Cerebellar cortex (tissue), 1 donor: Measurements from ENCODE around the gene GTF2IRD1.
"Not testable (repeated sequence)": the region's sequence is repeated elsewhere in the genome, so short reads cannot be mapped to it uniquely, and the experiment has no call there.

Source experiments
- DNase-seq: peaks from one replicate; pipeline ENCODE4 v3.0.0-alpha.2; 2015; ENCODE audit warnings: low spot score

The GTF2IRD1 gene

GRCh38 chr7:74453322-74454011 is at the start of gene GTF2IRD1:
Gene GTF2IRD1, plus strand, starts transcription at chr7:74453906. Its CDS starts 54,175 bp downstream, at chr7:74508081.
- peak; percentile 76 for DNase-seq

- DNase-seq, result no peak
Measured at GRCh38 chr7:74404388-74404700, 49.4 kb upstream of the GTF2IRD1 start.

GRCh38 chr7:74404741-74405140 is 49.0 kb upstream of the GTF2IRD1 start:
- DNase-seq, result no peak

- DNase-seq, result peak; percentile 34
Measured at GRCh38 chr7:74405191-74405898, 48.4 kb upstream of the GTF2IRD1 start.

- DNase-seq, result no peak
Measured at GRCh38 chr7:74405899-74406512, 47.7 kb upstream of the GTF2IRD1 start.

DNA sequence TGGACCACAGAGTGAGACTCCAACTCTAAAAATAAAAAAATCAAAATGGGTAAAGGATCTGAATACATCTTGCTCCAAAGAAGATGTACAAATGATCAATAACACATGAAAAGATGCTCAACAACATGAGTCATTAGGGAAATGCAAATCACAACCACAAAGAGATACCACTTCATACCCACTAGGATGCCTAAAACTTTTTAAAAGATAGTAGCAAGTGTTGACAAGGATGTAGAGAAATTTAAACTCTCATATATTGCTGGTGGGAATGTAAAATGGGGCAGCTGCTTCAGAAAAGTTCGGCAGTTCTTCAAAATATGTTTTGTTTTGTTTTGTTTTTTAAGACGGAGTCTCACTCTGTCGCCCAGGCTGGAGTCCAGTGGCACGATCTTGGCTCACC is 45.7 kb upstream of the GTF2IRD1 start:
- no peak for DNase-seq

DNA sequence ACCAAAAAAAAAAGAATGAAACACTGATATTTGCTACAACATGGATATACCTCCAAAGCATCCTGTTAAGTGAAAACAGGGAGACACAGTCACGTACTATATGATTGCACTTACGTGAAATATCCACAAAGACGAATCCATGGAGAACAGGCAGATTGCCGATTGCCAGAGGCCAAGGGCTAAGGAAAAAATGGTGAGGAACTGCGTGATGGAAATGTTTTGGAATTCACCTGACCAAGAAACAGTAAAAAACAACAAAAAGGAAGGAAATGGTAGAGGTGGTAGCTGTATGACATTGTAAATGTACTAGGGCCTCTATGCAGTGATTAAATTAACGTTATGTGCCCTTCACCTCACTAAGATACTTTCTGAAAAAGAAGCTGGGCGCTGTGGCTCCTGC is 44.1 kb upstream of the GTF2IRD1 start:
- DNase-seq, result no peak

DNA sequence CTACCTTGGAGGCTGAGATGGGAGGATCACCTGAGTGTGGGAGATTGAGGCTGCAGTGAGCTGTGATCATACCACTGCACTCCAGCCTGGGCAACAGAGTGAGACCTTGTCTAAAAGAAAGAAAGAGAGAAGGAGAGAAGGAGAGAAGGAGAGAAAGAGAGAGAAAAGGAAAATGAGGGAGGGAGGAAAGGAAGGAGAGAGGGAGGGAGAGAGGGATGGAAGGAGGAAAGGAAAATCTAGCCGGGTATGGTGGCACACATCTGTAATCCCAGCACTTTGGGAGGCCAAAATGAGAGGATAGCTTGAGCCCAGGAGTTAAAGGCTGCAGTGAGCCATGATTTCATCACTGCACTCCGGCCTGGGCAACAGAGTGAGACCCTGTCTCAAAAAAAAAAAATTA is 42.9 kb upstream of the GTF2IRD1 start:
- no peak for DNase-seq

DNA sequence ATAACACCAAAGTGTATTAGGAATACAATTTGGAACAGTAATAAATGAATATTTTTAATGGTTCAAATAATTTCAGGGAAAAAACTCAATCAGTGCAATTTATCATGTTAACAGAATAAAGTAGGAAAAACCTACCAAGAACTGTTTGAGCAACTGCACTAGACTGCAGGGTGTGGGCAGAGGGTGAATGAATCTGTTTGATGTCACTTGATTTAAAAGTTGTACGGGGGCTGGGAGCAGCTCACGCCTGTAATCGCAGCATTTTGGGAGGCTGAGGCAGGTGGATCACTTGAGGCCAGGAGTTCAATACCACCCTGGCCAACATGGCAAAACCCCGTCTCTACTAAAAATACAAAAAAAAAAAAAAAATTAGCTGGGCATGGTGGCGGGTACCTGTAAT is 42.1 kb upstream of the GTF2IRD1 start:
- DNase-seq, result not testable (repeated sequence)

- no peak for DNase-seq
Measured at GRCh38 chr7:74412056-74412455, 41.6 kb upstream of the GTF2IRD1 start.

DNA sequence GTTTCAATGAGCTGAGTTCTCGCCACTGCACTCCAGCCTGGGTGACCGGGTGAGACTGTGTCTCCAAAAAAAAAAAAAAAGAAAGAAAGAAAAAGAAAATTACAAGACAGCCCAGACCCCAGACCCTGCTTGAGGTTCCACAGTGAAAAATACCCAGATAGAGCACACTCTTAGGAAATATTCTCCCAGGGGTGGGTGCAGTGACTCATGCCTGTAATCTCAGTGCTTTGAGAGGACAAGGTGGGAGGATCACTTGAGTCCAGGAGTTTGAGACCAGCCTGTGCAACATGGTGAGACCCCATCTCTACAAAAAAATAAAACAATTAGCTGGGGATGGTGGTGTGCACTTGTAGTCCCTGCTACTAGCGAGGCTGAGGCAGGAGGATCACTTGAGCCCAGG is 41.1 kb upstream of the GTF2IRD1 start:
- DNase-seq, result no peak

DNA sequence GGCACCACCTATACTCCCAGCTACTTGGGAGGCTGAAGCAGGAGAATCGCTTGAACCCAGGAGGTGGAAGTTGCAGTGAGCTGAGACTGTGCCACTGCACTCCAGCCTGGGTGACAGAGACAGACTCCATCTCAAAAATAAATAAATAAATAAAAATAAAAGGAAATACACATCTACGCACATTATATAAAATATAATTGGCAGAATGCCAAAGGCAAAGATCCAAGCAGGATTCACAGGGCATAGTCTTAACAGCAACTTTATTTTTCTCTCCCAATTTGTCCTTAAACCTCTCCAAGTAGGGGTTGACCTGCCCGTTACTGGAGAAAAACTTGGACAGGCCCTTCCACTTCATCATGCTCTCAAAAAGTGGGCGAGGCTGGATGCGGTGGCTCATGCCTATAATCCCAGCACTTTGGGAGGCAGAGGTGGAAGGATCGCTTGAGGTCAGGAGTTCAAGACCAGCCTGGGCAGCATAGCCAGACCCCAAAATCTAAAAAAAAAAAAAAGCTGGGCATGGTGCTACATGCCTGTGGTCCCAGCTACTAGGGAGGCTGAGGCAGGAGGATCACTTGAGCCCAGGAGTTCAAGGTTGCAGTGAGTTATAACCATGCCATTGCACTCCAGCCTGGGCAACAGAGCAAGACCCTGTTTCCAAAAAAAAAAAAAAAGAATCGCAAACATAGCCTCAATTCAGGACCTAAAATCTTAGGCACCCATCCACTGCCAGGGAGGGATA is 38.9 kb upstream of the GTF2IRD1 start:
- not testable (repeated sequence) for DNase-seq

GRCh38 chr7:74417419-74417971 is 36.2 kb upstream of the GTF2IRD1 start:
- DNase-seq, result peak; percentile 78

DNA sequence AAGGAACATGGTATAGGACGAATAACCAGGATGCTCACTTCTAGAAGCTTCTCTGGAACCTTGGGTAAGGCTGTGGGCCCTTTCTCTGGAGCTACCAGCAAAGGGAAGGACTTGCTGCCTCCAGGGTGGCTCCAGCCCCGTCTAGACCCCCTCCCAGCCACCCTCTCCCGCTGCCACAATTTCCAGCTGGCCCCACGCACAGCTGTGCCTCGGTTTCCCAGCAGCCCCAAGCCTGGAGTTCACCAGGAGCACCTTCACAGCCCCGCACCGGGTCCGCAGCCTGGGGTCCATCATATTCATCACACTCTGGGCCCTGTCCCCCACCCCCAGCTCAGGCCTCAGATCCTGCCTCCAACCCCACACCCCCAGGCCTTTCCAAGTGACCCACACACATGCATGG is 35.6 kb upstream of the GTF2IRD1 start:
- DNase-seq, result no peak

- DNase-seq, result no peak
Measured at GRCh38 chr7:74418538-74418937, 35.2 kb upstream of the GTF2IRD1 start.

DNA sequence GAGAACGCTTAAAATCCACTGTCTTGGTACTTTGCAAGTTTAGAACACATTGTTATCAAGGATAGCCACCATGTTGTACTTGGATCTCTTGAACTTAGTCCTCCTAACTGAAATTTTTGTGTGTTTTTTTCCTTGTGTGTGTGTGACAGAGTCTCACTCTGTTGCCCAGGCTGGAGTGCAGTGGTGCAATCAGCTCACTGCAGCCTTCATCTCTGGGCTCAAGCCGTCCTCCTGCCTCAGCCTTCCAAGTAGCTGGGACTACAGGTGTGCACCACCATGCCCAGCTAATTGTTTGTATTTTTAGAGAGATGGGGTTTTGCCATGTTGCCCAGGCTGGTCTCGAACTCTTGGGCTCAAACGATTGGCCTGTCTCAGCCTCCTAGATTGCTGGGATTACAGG is 34.5 kb upstream of the GTF2IRD1 start:
- DNase-seq, result not testable (repeated sequence)

DNA sequence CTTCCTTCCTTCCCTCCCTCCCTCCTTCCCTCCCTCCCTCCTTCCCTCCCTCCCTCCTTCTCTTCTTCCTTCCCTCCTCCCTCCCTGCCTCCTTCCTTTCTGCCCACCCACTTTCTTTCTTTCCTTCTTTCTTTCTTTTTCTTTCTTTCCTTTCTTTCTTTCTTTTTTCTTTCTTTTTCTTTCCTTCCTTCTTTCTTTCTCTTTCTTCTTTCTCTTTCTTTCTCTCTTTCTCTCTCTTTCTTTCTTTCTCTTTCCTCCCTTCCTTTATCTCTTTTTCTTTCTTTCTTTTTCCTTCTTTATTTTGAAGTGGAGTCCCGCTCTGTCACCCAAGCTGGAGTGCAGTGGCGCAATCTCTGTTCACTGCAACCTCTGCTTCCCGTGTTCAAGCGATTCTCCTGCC is 33.7 kb upstream of the GTF2IRD1 start:
- no peak for DNase-seq

DNA sequence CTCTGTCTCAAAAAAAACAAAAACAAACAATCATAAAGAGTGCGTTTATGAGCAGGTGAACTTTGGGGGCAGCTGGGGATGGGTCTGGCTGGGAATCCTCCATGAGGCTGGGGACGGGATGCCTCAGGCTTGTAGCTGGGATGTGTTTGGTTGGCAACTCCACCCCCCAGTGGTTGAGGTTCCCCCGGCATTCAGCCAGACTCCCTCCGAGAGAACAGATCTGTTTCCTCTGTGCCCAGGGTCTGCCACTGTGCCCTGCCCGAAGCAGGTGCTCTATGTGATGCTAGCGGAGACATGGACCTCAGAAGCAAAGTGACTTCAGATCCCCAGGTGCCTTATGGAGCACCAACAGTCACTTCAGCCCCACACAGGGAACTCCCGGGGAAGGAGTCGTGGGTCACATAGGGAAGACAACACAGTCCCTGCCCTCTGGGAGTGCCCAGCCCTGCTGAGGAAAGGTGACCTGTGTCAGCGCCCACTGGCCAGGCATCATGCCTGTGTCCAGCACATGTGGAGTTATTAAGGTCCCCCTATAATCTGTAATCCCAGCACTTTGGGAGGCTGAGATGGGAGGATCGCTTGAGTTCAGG is 29.3 kb upstream of the GTF2IRD1 start:
- no peak for DNase-seq

DNA sequence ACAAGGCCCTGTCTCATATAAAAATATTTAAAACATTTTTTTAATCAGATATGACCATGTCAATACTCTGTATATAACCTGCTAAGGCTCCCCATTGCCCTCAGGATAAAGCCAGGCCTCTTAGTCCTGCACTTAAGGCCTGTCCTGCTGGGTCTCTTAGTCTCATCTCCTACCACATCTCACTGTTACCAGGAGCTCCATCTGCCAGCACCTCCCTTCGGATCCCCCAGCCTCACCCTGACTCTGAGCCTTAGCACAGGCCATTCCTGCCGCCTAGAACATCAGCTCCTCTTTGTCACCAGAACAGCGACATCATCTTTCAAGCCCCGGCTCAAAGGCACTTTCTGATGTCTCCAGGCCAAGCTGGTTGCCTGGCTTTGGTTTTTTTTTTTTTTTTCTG is 25.7 kb upstream of the GTF2IRD1 start:
- DNase-seq, result no peak

DNA sequence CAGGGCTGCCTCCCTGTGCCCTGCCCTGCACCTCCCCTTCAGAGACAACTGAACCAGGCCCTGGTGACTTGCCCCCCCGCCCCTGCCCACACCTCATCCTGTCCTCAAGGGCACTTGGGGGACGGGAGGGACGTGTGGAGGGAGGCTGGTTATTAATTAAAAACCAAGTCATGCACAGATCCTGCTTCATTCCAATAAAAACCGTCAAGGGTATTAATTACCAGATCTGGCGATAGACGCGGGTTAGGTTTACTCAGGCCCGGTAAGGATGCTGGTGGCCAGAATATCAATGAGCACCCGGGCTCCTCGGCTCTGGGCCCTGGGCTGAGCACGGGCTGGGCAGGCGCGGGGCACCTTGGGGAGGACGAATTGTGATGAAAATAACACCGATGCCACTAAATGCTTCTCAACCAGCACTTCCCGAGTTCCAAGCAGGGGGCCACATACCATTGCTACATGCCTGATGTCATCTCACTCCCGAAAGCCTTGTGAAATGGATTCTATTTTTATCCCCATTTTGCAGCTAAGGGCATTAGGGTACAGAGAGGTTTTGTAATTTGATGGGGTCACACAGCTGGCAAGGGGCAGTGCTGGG is 24.5 kb upstream of the GTF2IRD1 start:
- no peak for DNase-seq

DNA sequence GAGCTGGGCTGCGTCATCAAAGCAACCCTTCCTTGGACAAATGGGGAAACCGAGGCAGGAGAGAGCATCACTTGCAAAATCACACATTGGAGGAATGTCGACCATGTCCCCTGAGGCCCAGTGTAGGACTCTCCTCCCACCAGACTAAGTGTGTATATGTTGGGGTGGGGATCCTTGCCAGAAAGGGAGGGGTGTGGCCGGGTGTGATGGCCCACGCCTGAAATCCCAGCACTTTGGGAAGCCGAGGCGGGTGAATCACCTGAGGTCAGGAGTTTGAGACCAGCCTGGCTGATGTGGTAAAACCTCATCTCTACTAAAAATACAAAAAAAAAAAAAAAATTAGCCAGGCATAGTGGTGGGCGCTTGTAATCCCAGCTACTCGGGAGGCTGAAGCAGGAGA is 23.3 kb upstream of the GTF2IRD1 start:
- DNase-seq, result not testable (repeated sequence)
